ENCODE measurements around the gene PNCK. TPM values are rescaled to one million over a fixed set of nuclear protein-coding genes. Genes with fewer than 3 reads are reported as not detected.

The PNCK gene
- total and polyA plus RNA-seq, 2 experiments from 2014 or later: not detected

DNA sequence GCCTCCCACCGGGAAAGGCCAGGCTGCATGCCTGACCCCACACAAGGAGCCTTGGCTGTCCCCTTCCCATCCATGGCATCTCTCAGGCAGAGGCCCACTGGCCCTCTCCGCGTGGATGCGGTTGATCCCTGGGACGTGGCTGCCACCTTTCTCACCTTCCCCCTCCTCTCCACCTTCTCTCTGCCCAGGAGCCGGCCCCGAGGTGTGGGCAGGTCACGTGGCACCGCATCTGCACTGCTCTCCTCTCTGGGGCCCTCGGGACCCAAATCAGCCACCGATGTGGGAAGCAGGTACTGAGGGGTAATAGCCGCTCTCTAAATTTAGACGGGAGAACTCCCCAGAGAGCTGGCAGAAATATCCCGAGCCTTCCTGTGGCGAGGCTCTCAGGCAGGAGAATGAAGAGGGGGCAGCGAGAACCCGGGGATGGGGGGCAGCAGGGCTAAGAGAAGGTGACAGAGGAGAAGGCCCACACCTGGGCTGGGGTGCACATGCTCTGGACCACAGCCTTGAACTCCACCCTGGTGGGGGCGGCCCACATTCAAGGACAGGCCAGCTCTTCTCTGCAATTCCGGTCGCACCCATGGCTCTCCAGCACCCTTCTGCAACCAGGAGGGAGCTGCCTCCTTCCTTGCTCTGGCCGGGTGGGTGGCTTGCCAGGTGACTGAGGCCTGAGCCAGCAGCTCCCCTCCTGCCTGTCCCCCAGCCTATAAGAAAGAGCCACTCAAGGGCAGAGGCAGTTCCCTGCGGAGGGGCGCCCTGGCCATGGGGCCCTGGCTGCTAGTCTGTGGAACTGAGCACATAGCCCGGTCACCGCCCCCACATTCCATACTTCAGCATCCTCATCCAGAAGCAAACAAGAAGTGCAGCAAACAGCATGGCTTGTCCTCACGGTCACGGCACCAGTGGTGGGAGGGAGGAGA lies 36.2 kb downstream of the PNCK start:
- H2AFZ ChIP-seq: no peak overlapping the region
- no peaks in the 10 kb centered on the region for H3K36me3 ChIP-seq (ENCODE audit: low read depth)
- H4K20me1 ChIP-seq (ENCODE audit: insufficient read depth): no peaks in the 10 kb centered on the region
- no peaks in the 10 kb centered on the region for H3F3A ChIP-seq (ENCODE audit: insufficient read depth)
- in situ Hi-C loops (cut with MboI): no loop called here
- H3K4me1 ChIP-seq (ENCODE audit: insufficient read depth): no peaks in the 10 kb centered on the region
- 61 to 66% methylated on average over 18 to 23 of the region's 27 CpGs for WGBS, 2 experiments (ENCODE audit: low coverage in 1 of 2, low lambda C conversion rate in 2 of 2, missing lambda C conversion rate in 2 of 2)
- no peaks in the 10 kb centered on the region for H3K9me2 ChIP-seq (ENCODE audit: insufficient read depth)
- H3K4me2 ChIP-seq (ENCODE audit: unreplicated experiment): no peak overlapping the region
- no peaks in the 10 kb centered on the region for H3K27me3 ChIP-seq (replicated peaks; ENCODE audit: insufficient read depth)
- H3K79me2 ChIP-seq (ENCODE audit: insufficient read depth): no peaks in the 10 kb centered on the region
- no peaks in the 10 kb centered on the region for H3K9me3 ChIP-seq (ENCODE audit: low read depth)
- DNase-seq: no peak
- H3K4me3 ChIP-seq: no peak overlapping the region
- no peak overlapping the region for H3K27ac ChIP-seq
- TF ChIP-seq EZH2 (IDR thresholded peaks at IDR 0.05; ENCODE audit: insufficient read depth, poor library complexity, severe bottlenecking) (no peak), EZH2phosphoT487 (IDR thresholded peaks at IDR 0.05; ENCODE audit: insufficient read depth, low read depth) (no peak)
- no peak overlapping the region for H3K9ac ChIP-seq

DNA sequence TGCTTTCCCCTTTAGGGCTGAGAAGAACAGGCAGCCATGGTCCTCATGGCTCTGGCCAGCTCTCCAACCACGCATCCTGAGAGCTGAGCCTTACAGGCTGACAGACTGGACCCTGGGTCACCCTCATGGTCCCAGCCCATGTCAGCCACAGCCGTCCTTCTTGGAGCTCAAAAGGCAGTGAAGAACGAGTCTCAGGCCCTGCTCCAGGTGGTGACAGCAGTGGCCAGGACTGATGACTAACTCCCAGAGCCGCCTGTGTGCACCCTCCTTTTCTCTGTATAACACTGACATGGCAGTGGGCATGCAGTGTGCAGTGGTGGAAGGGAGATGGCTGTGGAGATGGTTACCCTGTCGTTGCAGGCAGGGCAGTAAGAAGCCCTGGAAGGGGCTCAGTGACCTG lies 36.9 kb downstream of the PNCK start:
- TF ChIP-seq EZH2phosphoT487 (IDR thresholded peaks at IDR 0.05; ENCODE audit: insufficient read depth, low read depth) (no peak), EZH2 (IDR thresholded peaks at IDR 0.05; ENCODE audit: insufficient read depth, poor library complexity, severe bottlenecking) (no peak)
- Histone ChIP-seq H3K4me1 (ENCODE audit: insufficient read depth) (no peaks in the 10 kb centered on the region), H4K20me1 (ENCODE audit: insufficient read depth) (no peaks in the 10 kb centered on the region), H3K79me2 (ENCODE audit: insufficient read depth) (no peaks in the 10 kb centered on the region), H3K4me3 (no peak overlapping the region), H3K4me2 (ENCODE audit: unreplicated experiment) (no peak overlapping the region), H3K36me3 (ENCODE audit: low read depth) (no peaks in the 10 kb centered on the region), H2AFZ (no peak overlapping the region), H3K9me3 (ENCODE audit: low read depth) (no peaks in the 10 kb centered on the region), H3K27ac (no peak overlapping the region), H3K9me2 (ENCODE audit: insufficient read depth) (no peaks in the 10 kb centered on the region), H3K27me3 (replicated peaks; ENCODE audit: insufficient read depth) (no peaks in the 10 kb centered on the region), H3K9ac (no peak overlapping the region), H3F3A (ENCODE audit: insufficient read depth) (no peaks in the 10 kb centered on the region)
- in situ Hi-C loops (cut with MboI): no loop called here
- 24 to 30% methylated on average over 3 to 5 of the region's 5 CpGs for WGBS, 2 experiments (ENCODE audit: low coverage in 1 of 2, low lambda C conversion rate in 2 of 2, missing lambda C conversion rate in 2 of 2)
- no peak for DNase-seq

DNA sequence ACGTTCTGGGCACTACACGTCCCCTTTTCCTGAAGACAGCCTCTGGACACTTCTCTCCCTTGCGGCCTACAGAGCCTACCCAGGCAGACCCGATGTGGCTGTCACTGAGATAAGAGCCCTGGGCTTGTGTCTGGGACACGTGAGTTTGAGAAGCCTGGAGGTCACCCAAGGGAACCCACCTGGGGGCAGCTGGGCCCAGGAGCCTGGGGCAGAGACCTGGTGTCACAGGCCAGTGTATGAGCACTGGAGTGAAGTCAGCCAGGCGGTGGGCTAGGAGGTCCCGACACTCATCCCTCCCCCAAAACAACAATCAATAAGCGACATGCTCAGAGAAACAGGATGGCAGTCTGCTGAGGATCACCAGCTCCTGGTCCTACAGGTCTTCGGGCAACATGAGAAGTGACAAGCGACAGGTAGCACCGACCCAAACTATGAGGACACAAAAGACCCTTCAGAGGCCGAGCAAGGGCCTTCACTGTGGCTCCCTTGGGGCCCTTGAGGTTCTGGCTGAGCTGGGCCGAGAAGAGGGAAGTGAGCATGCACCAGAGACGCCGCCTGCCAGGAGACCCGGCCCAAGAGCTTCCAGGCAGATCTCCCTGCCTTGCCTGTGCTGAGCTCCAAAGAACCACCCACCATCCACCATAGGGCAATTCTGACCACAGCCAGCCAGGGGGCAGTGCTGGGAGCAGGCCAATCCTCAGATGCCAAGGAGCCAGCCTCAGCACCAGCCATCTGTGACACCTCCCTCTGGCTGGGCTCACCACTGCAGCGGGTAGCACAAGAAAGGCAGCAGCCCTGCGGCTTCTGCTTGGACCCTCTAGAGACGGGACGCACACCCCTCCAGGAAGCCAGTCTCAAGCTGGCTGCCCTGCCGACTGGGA lies 37.6 kb downstream of the PNCK start:
- DNase-seq: peak; percentile 31
- Histone ChIP-seq H3K4me3 (no peak overlapping the region), H3K79me2 (ENCODE audit: insufficient read depth) (no peaks in the 10 kb centered on the region), H4K20me1 (ENCODE audit: insufficient read depth) (no peaks in the 10 kb centered on the region), H3K27me3 (replicated peaks; ENCODE audit: insufficient read depth) (no peaks in the 10 kb centered on the region), H3K9me2 (ENCODE audit: insufficient read depth) (no peaks in the 10 kb centered on the region), H3K36me3 (ENCODE audit: low read depth) (no peaks in the 10 kb centered on the region), H3K4me1 (ENCODE audit: insufficient read depth) (no peaks in the 10 kb centered on the region), H3K9ac (no peak overlapping the region), H3F3A (ENCODE audit: insufficient read depth) (no peaks in the 10 kb centered on the region), H3K27ac (no peak overlapping the region), H2AFZ (no peak overlapping the region), H3K4me2 (ENCODE audit: unreplicated experiment) (no peak overlapping the region), H3K9me3 (ENCODE audit: low read depth) (no peaks in the 10 kb centered on the region)
- TF ChIP-seq EZH2phosphoT487 (IDR thresholded peaks at IDR 0.05; ENCODE audit: insufficient read depth, low read depth): no peak
- TF ChIP-seq EZH2 (IDR thresholded peaks at IDR 0.05; ENCODE audit: insufficient read depth, poor library complexity, severe bottlenecking): no peak
- in situ Hi-C loops (cut with MboI): no loop called here
- WGBS, 2 experiments (ENCODE audit: low coverage in 1 of 2, low lambda C conversion rate in 2 of 2, missing lambda C conversion rate in 2 of 2): 71 to 75% methylated on average over 5 to 14 of the region's 21 CpGs

DNA sequence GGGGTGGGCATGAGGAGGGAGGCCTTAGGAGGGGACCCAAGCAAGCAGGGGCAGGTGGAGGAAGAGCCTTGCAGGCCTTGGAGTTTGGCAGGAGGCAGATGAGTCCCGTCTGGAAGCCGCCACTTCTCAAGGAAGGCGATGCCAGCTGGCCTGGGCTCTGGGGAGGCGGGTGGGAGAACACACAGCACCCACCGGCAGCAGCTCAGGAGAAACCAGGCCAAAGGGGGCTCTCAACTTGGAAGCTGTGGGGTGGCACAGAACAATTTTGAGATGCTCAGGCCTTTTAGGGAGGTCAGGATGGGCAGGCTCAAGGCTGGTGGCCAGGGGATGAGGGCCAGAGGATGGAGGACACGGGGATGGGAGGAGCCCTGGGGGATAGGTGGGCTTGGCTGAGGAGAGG lies 38.2 kb downstream of the PNCK start:
- H3K9me3 ChIP-seq (ENCODE audit: low read depth): no peaks in the 10 kb centered on the region
- H3K27me3 ChIP-seq (replicated peaks; ENCODE audit: insufficient read depth): no peaks in the 10 kb centered on the region
- H4K20me1 ChIP-seq (ENCODE audit: insufficient read depth): no peaks in the 10 kb centered on the region
- TF ChIP-seq EZH2phosphoT487 (IDR thresholded peaks at IDR 0.05; ENCODE audit: insufficient read depth, low read depth): no peak
- TF ChIP-seq EZH2 (IDR thresholded peaks at IDR 0.05; ENCODE audit: insufficient read depth, poor library complexity, severe bottlenecking): no peak
- DNase-seq: no peak
- WGBS, 2 experiments (ENCODE audit: low coverage in 1 of 2, low lambda C conversion rate in 2 of 2, missing lambda C conversion rate in 2 of 2): 42 to 46% methylated on average over 4 to 6 of the region's 6 CpGs
- no peaks in the 10 kb centered on the region for H3K9me2 ChIP-seq (ENCODE audit: insufficient read depth)
- no peak overlapping the region for H3K4me3 ChIP-seq
- no peak overlapping the region for H3K27ac ChIP-seq
- in situ Hi-C loops (cut with MboI): no loop called here
- H2AFZ ChIP-seq: no peak overlapping the region
- no peak overlapping the region for H3K4me2 ChIP-seq (ENCODE audit: unreplicated experiment)
- H3F3A ChIP-seq (ENCODE audit: insufficient read depth): no peaks in the 10 kb centered on the region
- no peaks in the 10 kb centered on the region for H3K4me1 ChIP-seq (ENCODE audit: insufficient read depth)
- H3K79me2 ChIP-seq (ENCODE audit: insufficient read depth): no peaks in the 10 kb centered on the region
- no peak overlapping the region for H3K9ac ChIP-seq
- no peaks in the 10 kb centered on the region for H3K36me3 ChIP-seq (ENCODE audit: low read depth)
